PFSK-1 (cell line): ENCODE data around the gene KDR.

Experiments
- FOXP2 ChIP-seq: optimal IDR thresholded peaks from 2 replicates; pipeline ENCODE3; 2011; ENCODE audit warnings: borderline replicate concordance, control low read depth, inconsistent platforms; ENCODE audit not compliant: insufficient read depth; ENCODE audit errors: extremely low read length, extremely low read depth
- POLR2AphosphoS5 ChIP-seq: IDR thresholded peaks from 2 replicates; pipeline ENCODE4 v1.6.1; 2012; ENCODE audit warnings: low read depth, mild to moderate bottlenecking, control low read depth, low read length, moderate library complexity
- REST ChIP-seq, 2 experiments: IDR thresholded peaks; 2 replicates each; pipeline versions ENCODE4 v1.6.1 to v1.8.0; 2011 to 2012; ENCODE audit warnings: low read depth in 2 of 2, low read length in 2 of 2, control low read depth in 1 of 2, inconsistent platforms in 1 of 2, mild to moderate bottlenecking in 1 of 2, moderate library complexity in 1 of 2; ENCODE audit not compliant: insufficient read depth in 1 of 2
- TAF1 ChIP-seq: IDR thresholded peaks from 2 replicates; pipeline ENCODE4 v1.6.1; 2012; ENCODE audit warnings: low read length, control low read depth, borderline replicate concordance; ENCODE audit not compliant: insufficient read depth

- TF ChIP-seq POLR2AphosphoS5 = no peak
- no peak for TF ChIP-seq TAF1
- no peak for TF ChIP-seq REST (IDR thresholded peaks at IDR 0.05; ENCODE audit: insufficient read depth in 1 of 2, low read depth in 2 of 2, low read length in 2 of 2)
- TF ChIP-seq FOXP2 = no peak
Observed at GRCh38 chr4:55154933-55155332, 29.5 kb upstream of the KDR start.
